ENCODE results near the gene SAP130. TPM values are rescaled to one million over a fixed set of nuclear protein-coding genes. Genes with fewer than 3 reads are reported as not detected.

The SAP130 gene
- total and polyA plus RNA-seq, 2 of the 4 experiments (the other 2 are of a cell fraction), result 6.1 to 17.1 TPM

DNA sequence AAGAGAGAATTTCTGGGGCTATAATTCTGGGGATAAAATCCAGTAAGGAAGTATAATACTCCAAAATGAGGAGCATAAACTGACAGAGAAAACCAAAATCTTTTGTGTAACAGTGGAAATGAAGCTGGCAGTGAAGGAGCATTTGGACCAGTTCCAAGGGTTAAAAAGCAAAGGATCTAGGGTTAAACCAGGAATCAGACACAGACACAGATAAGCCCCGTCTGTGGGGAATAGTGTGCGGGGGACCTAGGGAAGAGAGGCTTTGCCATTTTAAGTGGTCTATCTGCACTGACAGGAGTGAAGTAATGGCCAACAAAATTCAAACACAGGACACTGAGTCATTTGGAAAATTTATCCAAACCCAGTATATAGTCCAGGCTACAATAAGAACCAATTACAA, 23.4 kb downstream of the SAP130 start:
- dilution Hi-C loops (cut with HindIII; ENCODE audit: low sequenced_read_pairs, unreplicated experiment), result no loop called here
- DNase-seq, result no peak
- no peak overlapping the region for H3K18ac ChIP-seq (ENCODE audit: low read depth, low read length)
- intact Hi-C loops (cut with micrococcal nuclease), result loop anchor here (10.0 kb wide), 1 partner anchor 120 kb away; no protein-coding TSS in a partner anchor
- peaks cover 44% of the 10 kb centered on the region for H3K36me3 ChIP-seq (ENCODE audit: control insufficient read depth, insufficient read depth, low read length)
- no peak overlapping the region for H2BK120ac ChIP-seq (ENCODE audit: low read depth, low read length)
- H3K79me1 ChIP-seq (ENCODE audit: low read depth in 1 of 2, low read length in 2 of 2), result no peaks in the 10 kb centered on the region; a peak in 1 of 4 replicates
- no peak overlapping the region for H2BK20ac ChIP-seq (ENCODE audit: low read depth, low read length)
- ChIA-PET CTCF (no interaction called here), POLR2A (ENCODE audit: unreplicated experiment) (no interaction called here)
- H3K4me1 ChIP-seq (ENCODE audit: control insufficient read depth, insufficient read depth, low read length), result no peaks in the 10 kb centered on the region
- H2AK5ac ChIP-seq (ENCODE audit: low read depth, low read length), result no peak overlapping the region
- no peak overlapping the region for H3K9ac ChIP-seq (ENCODE audit: low read depth, low read length)
- no peak overlapping the region for H3K4me3 ChIP-seq (ENCODE audit: insufficient read depth, low read depth, low read length)
- H4K5ac ChIP-seq (ENCODE audit: low read depth, low read length), result no peak overlapping the region
- H3K27me3 ChIP-seq (ENCODE audit: control insufficient read depth, insufficient read depth, low read length), result no peaks in the 10 kb centered on the region
- no TSS peak for BruUV-seq (replicated peaks)
- no peak overlapping the region for H2AK9ac ChIP-seq (replicated peaks; ENCODE audit: low read depth, low read length, poor library complexity)
- no peaks in the 10 kb centered on the region for H3K9me1 ChIP-seq (ENCODE audit: insufficient read depth, low read length)
- H3K4ac ChIP-seq (ENCODE audit: low read depth, low read length), result no peak overlapping the region
- no peak overlapping the region for H4K91ac ChIP-seq (ENCODE audit: insufficient read depth, low read depth, low read length)
- in situ Hi-C loops (cut with MboI; ENCODE audit: low sequenced_read_pairs), result no loop called here
- no peak overlapping the region for H2BK15ac ChIP-seq (ENCODE audit: low read depth, low read length)
- H3K27ac ChIP-seq (ENCODE audit: insufficient read depth, low read length), result no peak overlapping the region
- no peak overlapping the region for H3K4me2 ChIP-seq (ENCODE audit: low read depth, low read length)
- no peak overlapping the region for H3K56ac ChIP-seq (ENCODE audit: extremely low read depth, insufficient read depth, low read length)
- H3K14ac ChIP-seq (replicated peaks; ENCODE audit: low read depth, low read length), result no peak overlapping the region
- TF ChIP-seq POLR2A (IDR thresholded peaks at IDR 0.05; ENCODE audit: low read depth, low read length) (no peak), USF2 (IDR thresholded peaks at IDR 0.05; ENCODE audit: low read depth, low read length) (no peak), MAFK (IDR thresholded peaks at IDR 0.05; ENCODE audit: low read depth, low read length) (no peak), NFE2L2 (IDR thresholded peaks at IDR 0.05; ENCODE audit: low read depth, low read length) (no peak), MXI1 (IDR thresholded peaks at IDR 0.05; ENCODE audit: borderline replicate concordance, low read depth, low read length) (no peak), CTCF (conservative IDR thresholded peaks at IDR 0.05; ENCODE audit: low read depth, low read length) (no peak), RFX5 (IDR thresholded peaks at IDR 0.05; ENCODE audit: low read depth, low read length) (no peak), CEBPB (IDR thresholded peaks at IDR 0.05; ENCODE audit: low read depth, low read length) (no peak), ELK1 (IDR thresholded peaks at IDR 0.05; ENCODE audit: borderline replicate concordance, low read depth, low read length) (no peak), MAZ (IDR thresholded peaks at IDR 0.05; ENCODE audit: borderline replicate concordance, low read depth, low read length) (no peak)
- no CpG with 5 or more reads among the region's 2 CpGs for WGBS, 2 experiments (ENCODE audit: extremely low coverage in 2 of 2, insufficient read length in 1 of 2)
- ATAC-seq (ENCODE audit: low read depth), result no peak
- H2AFZ ChIP-seq (replicated peaks; ENCODE audit: low read length, poor library complexity), result no peak overlapping the region
- H3K9me3 ChIP-seq (ENCODE audit: control insufficient read depth, insufficient read depth, low read length), result no peaks in the 10 kb centered on the region
- H4K20me1 ChIP-seq (ENCODE audit: insufficient read depth, low read length), result no peaks in the 10 kb centered on the region
- H2BK5ac ChIP-seq (ENCODE audit: low read depth, low read length, poor library complexity, severe bottlenecking), result no peak overlapping the region
- no peak overlapping the region for H3K23ac ChIP-seq (ENCODE audit: low read depth, low read length)
- H4K8ac ChIP-seq (ENCODE audit: low read depth in 2 of 2, low read length in 2 of 2), result no peak overlapping the region

All from IMR-90 (cell line).